H1 (cell line): ENCODE measurements around the gene PXDN. TPM values are rescaled to one million over a fixed set of nuclear protein-coding genes. Genes with fewer than 3 reads are reported as not detected.

Source experiments
- CTCF ChIA-PET: fragments of 300-600 bp; sonication (Branson Sonifier 250); formaldehyde crosslinking; loops from one replicate; lab custom pipeline; 2021; ENCODE audit not compliant: partially characterized antibody; lab: Charles Lee
- POLR2A ChIA-PET: fragments of 300-600 bp; sonication (Branson Sonifier 250); formaldehyde crosslinking; loops from one replicate; lab custom pipeline; 2021; ENCODE audit warnings: inconsistent platforms; ENCODE audit not compliant: partially characterized antibody; lab: Charles Lee
- DNase-seq, 2 experiments: peaks; one replicate each; pipeline versions ENCODE4 v3.0.0 to v3.0.0-alpha.2; 2010 to 2022; ENCODE audit warnings: low spot score in 2 of 2, low read depth in 1 of 2, mixed read lengths in 1 of 2
- FAIRE-seq: peaks from 2 replicates; lab custom pipeline; 2011; peaks lifted over from hg19 to GRCh38; lab: Jason Lieb, UNC
- H2AFZ ChIP-seq: 2 replicates; pipeline ENCODE4 v1.8.1; 2012; ENCODE audit warnings: low read length, inconsistent platforms
- H2AK5ac ChIP-seq: 2 replicates; pipeline ENCODE4 v1.6.1; 2013; ENCODE audit warnings: low read depth, low read length
- H2BK120ac ChIP-seq: replicated peaks from 2 replicates; pipeline ENCODE3; 2013; ENCODE audit warnings: low read depth, low read length, inconsistent platforms
- H2BK12ac ChIP-seq: 2 replicates; pipeline ENCODE4 v1.6.1; 2013; ENCODE audit warnings: low read depth, low read length
- H2BK15ac ChIP-seq: 2 replicates; pipeline ENCODE4 v1.6.1; 2013; ENCODE audit warnings: low read length
- H2BK20ac ChIP-seq: 2 replicates; pipeline ENCODE4 v1.6.1; 2013; ENCODE audit warnings: low read length
- H2BK5ac ChIP-seq: 2 replicates; pipeline ENCODE4 v1.6.1; 2013; ENCODE audit warnings: low read depth, low read length
- H3K14ac ChIP-seq: 2 replicates; pipeline ENCODE4 v1.6.1; 2013; ENCODE audit warnings: inconsistent platforms; ENCODE audit not compliant: insufficient read length
- H3K18ac ChIP-seq: 2 replicates; pipeline ENCODE4 v1.6.1; 2013; ENCODE audit warnings: low read length; ENCODE audit errors: extremely low read depth
- H3K23ac ChIP-seq: 2 replicates; pipeline ENCODE4 v1.6.1; 2013; ENCODE audit warnings: inconsistent platforms; ENCODE audit not compliant: insufficient read length
- H3K23me2 ChIP-seq: 2 replicates; pipeline ENCODE4 v1.6.1; 2013; ENCODE audit warnings: low read depth, low read length
- H3K27ac ChIP-seq: 2 replicates; pipeline ENCODE4 v1.6.1; 2011; ENCODE audit warnings: low read depth, low read length, inconsistent platforms
- H3K27me3 ChIP-seq, 4 experiments: replicated peaks in 1 of 4; 1 replicate in 1 of 4; 2 replicates in 3 of 4; pipeline versions ENCODE4 v1.6.1 to v1.8.1; 2011 to 2013; ENCODE audit warnings: low read length in 3 of 4, mild to moderate bottlenecking in 3 of 4, inconsistent platforms in 2 of 4, mixed read lengths in 2 of 4, moderate library complexity in 1 of 4; ENCODE audit not compliant: control insufficient read depth in 3 of 4, insufficient read depth in 3 of 4; ENCODE audit errors: extremely low read depth in 1 of 4
- H3K36me3 ChIP-seq, 4 experiments: 2 replicates each; pipeline versions ENCODE4 v1.6.1 to v1.8.1; 2011 to 2013; ENCODE audit warnings: mild to moderate bottlenecking in 4 of 4, low read length in 3 of 4, moderate library complexity in 2 of 4, control low read depth in 1 of 4, inconsistent platforms in 1 of 4; ENCODE audit not compliant: insufficient read depth in 4 of 4, control insufficient read depth in 2 of 4
- H3K4ac ChIP-seq: replicated peaks from 2 replicates; pipeline ENCODE3; 2013; ENCODE audit warnings: low read length, low read depth, mixed read lengths, inconsistent platforms; ENCODE audit not compliant: insufficient read length
- H3K4me1 ChIP-seq, 4 experiments: replicated peaks in 1 of 4; 1 replicate in 1 of 4; 2 replicates in 3 of 4; pipeline versions ENCODE4 v1.6.1 to v1.8.1; 2011 to 2013; ENCODE audit warnings: low read length in 3 of 4, inconsistent platforms in 2 of 4, mixed read lengths in 1 of 4; ENCODE audit not compliant: insufficient read depth in 4 of 4, control insufficient read depth in 3 of 4
- H3K4me2 ChIP-seq, 2 experiments: 2 replicates each; pipeline versions ENCODE4 v1.6.1 to v1.8.1; 2011 to 2013; ENCODE audit warnings: low read depth in 2 of 2, low read length in 2 of 2, control low read depth in 1 of 2, inconsistent platforms in 1 of 2, mild to moderate bottlenecking in 1 of 2; ENCODE audit not compliant: insufficient read depth in 1 of 2
- H3K4me3 ChIP-seq, 4 experiments: fragments of 200-600, 300-600 bp in 1 of 4; sonication (generic), shearing (Covaris generic), sonication (Bioruptor Twin) in 1 of 4; 2 replicates each; pipeline versions ENCODE4 v1.5.1 to v1.8.1; 2011 to 2016; ENCODE audit warnings: low read length in 4 of 4, low read depth in 3 of 4, control low read depth in 2 of 4, inconsistent platforms in 2 of 4, mild to moderate bottlenecking in 2 of 4, mixed read lengths in 1 of 4, moderate library complexity in 1 of 4; ENCODE audit not compliant: insufficient read depth in 2 of 4; ENCODE audit errors: extremely low read depth in 1 of 4
- H3K56ac ChIP-seq: replicated peaks from 2 replicates; pipeline ENCODE3; 2013; ENCODE audit warnings: low read depth, mild to moderate bottlenecking, mixed read lengths, low read length, inconsistent platforms; ENCODE audit not compliant: insufficient read length
- H3K79me1 ChIP-seq: 2 replicates; pipeline ENCODE4 v1.6.1; 2013; ENCODE audit warnings: low read depth, low read length, control low read depth
- H3K79me2 ChIP-seq, 2 experiments: 2 replicates each; pipeline versions ENCODE4 v1.6.1 to v1.8.1; 2012 to 2013; ENCODE audit warnings: low read length in 2 of 2, mild to moderate bottlenecking in 2 of 2, inconsistent platforms in 1 of 2; ENCODE audit not compliant: insufficient read depth in 2 of 2, control insufficient read depth in 1 of 2
- H3K9ac ChIP-seq, 4 experiments: replicated peaks in 1 of 4; 1 replicate in 1 of 4; 2 replicates in 3 of 4; pipeline versions ENCODE4 v1.6.1 to v1.8.1; 2011 to 2013; ENCODE audit warnings: low read depth in 3 of 4, low read length in 3 of 4, control low read depth in 2 of 4, mild to moderate bottlenecking in 2 of 4, moderate library complexity in 2 of 4, inconsistent platforms in 1 of 4; ENCODE audit errors: extremely low read depth in 1 of 4
- H3K9me3 ChIP-seq, 2 experiments: 2 replicates each; pipeline versions ENCODE4 v1.6.1 to v1.8.1; 2012 to 2013; ENCODE audit warnings: mild to moderate bottlenecking in 2 of 2, moderate library complexity in 2 of 2, control low read depth in 1 of 2, inconsistent platforms in 1 of 2, low read depth in 1 of 2, low read length in 1 of 2, mixed read lengths in 1 of 2; ENCODE audit not compliant: insufficient read depth in 2 of 2
- H4K20me1 ChIP-seq, 2 experiments: replicated peaks in 1 of 2; 2 replicates each; pipeline versions ENCODE3 to v1.8.1; 2011 to 2013; ENCODE audit warnings: inconsistent platforms in 2 of 2, low read length in 2 of 2, mild to moderate bottlenecking in 1 of 2; ENCODE audit not compliant: insufficient read depth in 2 of 2, control insufficient read depth in 1 of 2
- H4K5ac ChIP-seq: 2 replicates; pipeline ENCODE4 v1.6.1; 2013; ENCODE audit warnings: low read length, low read depth, mixed read lengths, inconsistent platforms; ENCODE audit not compliant: insufficient read length
- H4K8ac ChIP-seq: 2 replicates; pipeline ENCODE4 v1.8.0; 2013; ENCODE audit warnings: mild to moderate bottlenecking, moderate library complexity, low read length, inconsistent platforms; ENCODE audit not compliant: insufficient read depth; ENCODE audit errors: extremely low read depth
- H4K91ac ChIP-seq: replicated peaks from 2 replicates; pipeline ENCODE3; 2013; ENCODE audit warnings: low read length, mixed read lengths, inconsistent platforms; ENCODE audit not compliant: insufficient read length
- CTCF ChIP-seq, 3 experiments: IDR thresholded peaks; 1 replicate in 2 of 3; 2 replicates in 1 of 3; pipeline versions ENCODE4 v1.5.1 to v1.6.1; 2011; ENCODE audit warnings: low read length in 3 of 3, mild to moderate bottlenecking in 3 of 3, inconsistent platforms in 2 of 3, low read depth in 1 of 3, moderate library complexity in 1 of 3; ENCODE audit not compliant: insufficient read depth in 1 of 3; ENCODE audit errors: control extremely low read depth in 1 of 3
- GABPA ChIP-seq: IDR thresholded peaks from 2 replicates; pipeline ENCODE4 v1.6.1; 2011; ENCODE audit warnings: mild to moderate bottlenecking, low read length, moderate library complexity, borderline replicate concordance; ENCODE audit not compliant: insufficient read depth
- SIN3A ChIP-seq, 2 experiments: IDR thresholded peaks in 1 of 2; conservative IDR thresholded peaks in 1 of 2; 2 replicates each; pipeline ENCODE4 v1.6.1; 2011 to 2012; ENCODE audit warnings: low read length in 2 of 2, improper control_type of control experiment in 1 of 2, low read depth in 1 of 2, mild to moderate bottlenecking in 1 of 2
- SP1 ChIP-seq: IDR thresholded peaks from 2 replicates; pipeline ENCODE4 v1.6.1; 2011; ENCODE audit warnings: low read depth, low read length
- YY1 ChIP-seq: IDR thresholded peaks from 2 replicates; pipeline ENCODE4 v1.6.1; 2011; ENCODE audit warnings: low read depth, mild to moderate bottlenecking, low read length
- WGBS, 2 experiments: shearing (Covaris generic) in 1 of 2; methylation state at CpG; one replicate each; pipeline versions ENCODE4 v1.1.6 to v1.1.7; 2013 to 2015; ENCODE audit warnings: low lambda C conversion rate in 2 of 2, mixed read lengths in 2 of 2, inconsistent platforms in 1 of 2, low coverage in 1 of 2, missing lambda C conversion rate in 1 of 2; ENCODE audit not compliant: insufficient replicate concordance in 2 of 2, insufficient coverage in 1 of 2, insufficient read length in 1 of 2; ENCODE audit errors: extremely low coverage in 1 of 2, missing lambda C conversion rate in 1 of 2; 5-methylcytosine and 5-hydroxymethylcytosine counted together
- polyA plus RNA-seq, 7 experiments: library from polyadenylated mRNA; depleted of rRNA in 3 of 7; stranded (reverse) in 5 of 7; unstranded in 2 of 7; fragments of >200 nt in 5 of 7; fragments of 200-250 nt in 2 of 7; gene quantifications; 1 replicate in 5 of 7; 2 replicates in 1 of 7; 4 replicates in 1 of 7; pipeline versions ENCODE4 v1.2.1 to v1.2.3, GENCODE V29; 2011 to 2013; ENCODE audit warnings: missing spikeins in 2 of 7, mixed read lengths in 2 of 7
- total RNA-seq: library from RNA; stranded (reverse); fragmentation: NEBNext Ultra II Directional; extraction: Animal tissue kit (Norgen Biotek cat#: 25700); gene quantifications from 2 replicates; pipeline ENCODE4 v1.2.1, GENCODE V29; 2021

Gene PXDN
- total and polyA plus RNA-seq, 2 of the 8 experiments (the other 6 are each of a cell fraction or from before 2014, with no cell fraction given) = 104 to 141 TPM

DNA sequence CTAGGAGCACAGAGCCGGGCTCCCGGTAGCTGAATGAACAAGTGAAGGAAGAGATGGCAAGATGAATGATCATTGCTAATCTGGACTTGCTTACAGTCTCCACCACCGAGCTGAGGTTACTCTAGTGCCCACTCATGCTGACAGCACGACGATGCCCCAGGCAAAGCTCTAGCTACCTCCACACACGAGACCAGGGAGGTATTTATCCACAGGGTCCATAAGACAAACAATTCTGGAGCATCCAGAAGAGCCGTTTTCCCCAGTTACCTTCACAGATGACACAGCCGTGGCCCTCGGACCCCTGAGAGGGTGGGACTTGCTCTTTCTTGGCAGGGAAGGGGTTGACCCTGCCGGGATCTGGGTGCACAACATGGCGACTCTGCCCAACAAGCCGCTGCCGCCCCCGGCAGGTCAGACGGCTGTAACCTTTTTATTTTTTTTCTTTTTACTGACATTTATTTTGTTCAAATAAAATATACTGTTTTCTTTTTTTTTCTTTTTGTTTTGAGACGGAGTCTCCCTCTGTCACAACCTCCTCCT lies 120.3 kb downstream of the PXDN start:
- no peaks in the 10 kb centered on the region for H4K20me1 ChIP-seq
- CTCF ChIA-PET = interaction anchor here (0.5 to 3.6 kb wide), 11 partner anchors 17 to 181 kb away, joined by 3 to 26 read pairs (median 4); no protein-coding TSS in a partner anchor
- no peak overlapping the region for H3K14ac ChIP-seq
- no peaks in the 10 kb centered on the region for H3K79me2 ChIP-seq
- H2BK20ac ChIP-seq = peak overlapping the region; percentile 87; the same call in 1 of the 2 replicates
- H4K5ac ChIP-seq = no peak overlapping the region
- peak overlapping the region; percentile 79 for H3K18ac ChIP-seq
- no peaks in the 10 kb centered on the region for H3K9me3 ChIP-seq
- no peak overlapping the region for H3K4ac ChIP-seq
- H2BK120ac ChIP-seq = peak overlapping the region; percentile 14
- peak overlapping the region; percentile 93; the same call in 1 of the 2 replicates for H2BK15ac ChIP-seq
- no peaks in the 10 kb centered on the region for H3K79me1 ChIP-seq
- H2BK12ac ChIP-seq = peak overlapping the region; percentile 98; the same call in 1 of the 2 replicates
- no peak overlapping the region for H3K9ac ChIP-seq
- peaks cover 7 to 19% (median 14%) of the 10 kb centered on the region in 4 experiments for H3K4me1 ChIP-seq
- H3K27ac ChIP-seq = no peak overlapping the region
- H2BK5ac ChIP-seq = peak overlapping the region; percentile 100; the same call in 1 of the 2 replicates
- no peak overlapping the region for H3K4me3 ChIP-seq
- peaks cover 2% of the 10 kb centered on the region; the same call in 1 of the 2 replicates for H3K23me2 ChIP-seq
- WGBS, 2 experiments = 90% methylated on average over 16 of the region's 16 CpGs; no CpG with 5 or more reads in 1 of the 2 experiments
- peak overlapping the region in 1 of 2 experiments; percentile 86; a peak in 2 of 4 replicates for H3K4me2 ChIP-seq
- TF ChIP-seq GABPA (no peak), YY1 (0 out of 2 replicates have a peak, but pooled peaks have one; percentile 29), SIN3A (conservative IDR thresholded peaks at IDR 0.05 in 1 of 2, IDR thresholded peaks at IDR 0.05 in 1 of 2; ENCODE audit: low read depth in 1 of 2, low read length in 2 of 2) (no peak), SP1 (no peak), CTCF (IDR thresholded peaks at IDR 0.05; ENCODE audit: control extremely low read depth in 1 of 3, insufficient read depth in 1 of 3, low read depth in 1 of 3, low read length in 3 of 3) (0 out of 4 replicates have a peak, but pooled peaks of 1 of the 3 experiments have one; percentile 2)
- H4K91ac ChIP-seq = peak overlapping the region; percentile 94
- FAIRE-seq (no peak), DNase-seq (no peak)
- peak overlapping the region; percentile 99 for H2AK5ac ChIP-seq
- H3K27me3 ChIP-seq = no peaks in the 10 kb centered on the region; a peak in 1 of 7 replicates
- H3K56ac ChIP-seq = no peak overlapping the region
- H3K23ac ChIP-seq = no peak overlapping the region
- peaks cover 0 to 6% (median 0%) of the 10 kb centered on the region in 4 experiments; a peak in 3 of 8 replicates for H3K36me3 ChIP-seq
- H4K8ac ChIP-seq = no peak overlapping the region
- POLR2A ChIA-PET = interaction anchor here (1.2 to 4.5 kb wide), 10 partner anchors 9 to 104 kb away, joined by 3 to 57 read pairs (median 12); no protein-coding TSS in a partner anchor
- no peak overlapping the region for H2AFZ ChIP-seq
